Naive thymus-derived CD4-positive, alpha-beta T cell (primary cell): ENCODE results near the gene DNM1L. TPM values are rescaled to one million over a fixed set of nuclear protein-coding genes. Genes with fewer than 3 reads are reported as not detected.

Experiments used
- ATAC-seq: fragments of 150-1000 bp; cut with Tn5 transposase; 2 replicates; pipeline ENCODE4 v1.10.0; 2021; ENCODE audit warnings: mild to moderate bottlenecking, moderate library complexity
- CTCF ChIA-PET: fragments of 350-600 bp; sonication (Branson Sonifier 250); formaldehyde crosslinking; loops from one replicate; lab custom pipeline; 2021; ENCODE audit warnings: antibody characterized with exemption; lab: Charles Lee
- POLR2A ChIA-PET: fragments of 350-600 bp; sonication (Branson Sonifier 250); formaldehyde crosslinking; loops from one replicate; lab custom pipeline; 2021; ENCODE audit warnings: antibody characterized with exemption, inconsistent platforms; lab: Charles Lee
- DNase-seq, 9 donors: peaks; one replicate each; pipeline versions ENCODE4 v3.0.0 to v3.0.0-alpha.2; 2020 to 2022; ENCODE audit warnings: mixed read lengths in 1 of 9
- H3K27ac ChIP-seq: one replicate; pipeline ENCODE4 v1.7.0; 2013; ENCODE audit warnings: mild to moderate bottlenecking, low read depth, low read length, moderate library complexity
- H3K27me3 ChIP-seq, 2 donors: one replicate each; pipeline ENCODE4 v1.7.0; 2013; ENCODE audit warnings: low read length in 2 of 2, mild to moderate bottlenecking in 2 of 2, moderate library complexity in 2 of 2; ENCODE audit not compliant: control insufficient read depth in 2 of 2, insufficient read depth in 2 of 2
- H3K36me3 ChIP-seq, 3 experiments: 1 replicate in 2 of 3; 2 replicates in 1 of 3; pipeline ENCODE4 v1.7.0; 2013; ENCODE audit warnings: low read length in 3 of 3, mild to moderate bottlenecking in 3 of 3, moderate library complexity in 1 of 3; ENCODE audit not compliant: insufficient read depth in 3 of 3, control insufficient read depth in 2 of 3
- H3K4me1 ChIP-seq, 2 donors: one replicate each; pipeline ENCODE4 v1.7.0; 2013; ENCODE audit warnings: low read length in 2 of 2, mild to moderate bottlenecking in 2 of 2, moderate library complexity in 1 of 2; ENCODE audit not compliant: control insufficient read depth in 2 of 2, insufficient read depth in 2 of 2
- H3K4me3 ChIP-seq: 2 replicates; pipeline ENCODE4 v1.7.0; 2013; ENCODE audit warnings: mild to moderate bottlenecking, low read length
- H3K9me3 ChIP-seq, 3 experiments: 1 replicate in 2 of 3; 2 replicates in 1 of 3; pipeline ENCODE4 v1.7.0; 2013; ENCODE audit warnings: low read length in 3 of 3; ENCODE audit not compliant: control insufficient read depth in 2 of 3
- H3K27ac Mint-ChIP-seq, 9 donors: one replicate each; pipeline ENCODE4 v1.8.0; 2020 to 2022; ENCODE audit warnings: mixed read lengths in 9 of 9, mild to moderate bottlenecking in 8 of 9, moderate library complexity in 5 of 9, inconsistent platforms in 2 of 9
- H3K27me3 Mint-ChIP-seq, 5 donors: one replicate each; pipeline ENCODE4 v1.8.0; 2021 to 2022; ENCODE audit warnings: mixed read lengths in 5 of 5, mild to moderate bottlenecking in 1 of 5
- H3K36me3 Mint-ChIP-seq, 5 donors: one replicate each; pipeline ENCODE4 v1.8.0; 2020 to 2022; ENCODE audit warnings: mixed read lengths in 5 of 5, mild to moderate bottlenecking in 3 of 5, inconsistent platforms in 1 of 5
- H3K4me1 Mint-ChIP-seq, 7 donors: one replicate each; pipeline ENCODE4 v1.8.0; 2020 to 2022; ENCODE audit warnings: mixed read lengths in 7 of 7, mild to moderate bottlenecking in 3 of 7, inconsistent platforms in 1 of 7
- H3K4me3 Mint-ChIP-seq, 10 donors: one replicate each; pipeline ENCODE4 v1.8.0; 2020 to 2022; ENCODE audit warnings: mild to moderate bottlenecking in 10 of 10, mixed read lengths in 10 of 10, moderate library complexity in 6 of 10, inconsistent platforms in 2 of 10
- H3K9me3 Mint-ChIP-seq, 11 donors: one replicate each; pipeline ENCODE4 v1.8.0; 2020 to 2022; ENCODE audit warnings: mixed read lengths in 11 of 11, mild to moderate bottlenecking in 4 of 11, inconsistent platforms in 1 of 11, moderate library complexity in 1 of 11
- intact Hi-C, 2 donors: fragments of 100-400 bp; cut with micrococcal nuclease; formaldehyde crosslinking; loops; one replicate each; pipeline ENCODE4 v1.15.1; 2023
- polyA plus RNA-seq, 2 donors: library from polyadenylated mRNA; unstranded; fragments of 300-500 nt; fragmentation: Illumina TruSeq; gene quantifications; one replicate each; pipeline ENCODE4 v1.2.3, GENCODE V29; 2021
- total RNA-seq, 6 experiments: library from RNA in 5 of 6; stranded (reverse) in 5 of 6; gene quantifications; 1 replicate in 5 of 6; 2 replicates in 1 of 6; pipeline ENCODE4 v1.2.3 and lab custom pipeline; 2021 to 2026

Gene DNM1L
- total and polyA plus RNA-seq, 7 experiments from 2014 or later, result 17.4 to 68.4 (median 51.9) TPM

- Mint-ChIP-seq H3K36me3 (no peaks in the 10 kb centered on the region), H3K27ac (no peak overlapping the region), H3K27me3 (peaks cover 0 to 18% (median 11%) of the 10 kb centered on the region in 5 donors), H3K4me3 (no peak overlapping the region), H3K4me1 (no peaks in the 10 kb centered on the region), H3K9me3 (peaks cover 0 to 3% (median 0%) of the 10 kb centered on the region in 11 donors)
- Histone ChIP-seq H3K9me3 (no peaks in the 10 kb centered on the region), H3K36me3 (no peaks in the 10 kb centered on the region), H3K27me3 (no peaks in the 10 kb centered on the region), H3K4me3 (no peak overlapping the region), H3K27ac (no peak overlapping the region), H3K4me1 (no peaks in the 10 kb centered on the region)
- ATAC-seq (no peak), DNase-seq (no peak)
- intact Hi-C loops, result no loop called here
- ChIA-PET POLR2A (no interaction called here), CTCF (no interaction called here)
Measured at GRCh38 chr12:32785557-32785956, 106.5 kb downstream of the DNM1L start.

- Histone ChIP-seq H3K4me3 (no peak overlapping the region), H3K36me3 (no peaks in the 10 kb centered on the region), H3K4me1 (no peaks in the 10 kb centered on the region), H3K9me3 (no peaks in the 10 kb centered on the region), H3K27ac (no peak overlapping the region), H3K27me3 (no peaks in the 10 kb centered on the region)
- no peak for ATAC-seq
- ChIA-PET CTCF (no interaction called here), POLR2A (no interaction called here)
- Mint-ChIP-seq H3K27ac (no peak overlapping the region), H3K27me3 (peaks cover 0 to 14% (median 7%) of the 10 kb centered on the region in 5 donors), H3K36me3 (no peaks in the 10 kb centered on the region), H3K4me1 (no peaks in the 10 kb centered on the region), H3K4me3 (no peak overlapping the region), H3K9me3 (peaks cover 0 to 3% (median 0%) of the 10 kb centered on the region in 11 donors)
- DNase-seq, result no peak
- intact Hi-C loops, result no loop called here
Measured at GRCh38 chr12:32788405-32788804, 109.3 kb downstream of the DNM1L start.

DNA sequence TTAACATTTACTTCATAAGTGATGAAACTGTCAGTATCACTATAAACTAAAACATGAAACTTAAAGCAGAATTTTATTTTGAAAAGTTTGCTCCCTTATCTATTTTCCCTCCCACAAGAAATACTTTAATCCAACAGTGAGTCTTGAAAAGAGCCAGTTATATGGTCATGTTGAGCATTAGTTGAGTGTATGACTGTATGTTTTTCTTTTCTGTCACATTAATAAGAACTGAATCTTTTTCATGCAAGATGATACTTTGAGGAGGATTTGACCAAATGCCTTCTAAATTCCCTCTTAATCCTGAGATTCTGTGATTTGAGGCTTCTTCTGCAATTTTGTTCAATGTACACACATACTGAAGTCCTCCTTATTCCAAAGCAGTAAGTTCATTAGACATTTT lies 110.3 kb downstream of the DNM1L start:
- intact Hi-C loops, result no loop called here
- Mint-ChIP-seq H3K4me1 (no peaks in the 10 kb centered on the region), H3K27ac (no peak overlapping the region), H3K27me3 (peaks cover 0 to 12% (median 4%) of the 10 kb centered on the region in 5 donors), H3K36me3 (no peaks in the 10 kb centered on the region), H3K9me3 (peaks cover 0 to 3% (median 0%) of the 10 kb centered on the region in 11 donors), H3K4me3 (no peak overlapping the region)
- POLR2A ChIA-PET, result interaction anchor here (0.7 kb wide), 1 partner anchor 25 kb away, joined by 3 read pairs; no protein-coding TSS in a partner anchor
- ATAC-seq (no peak), DNase-seq (no peak)
- Histone ChIP-seq H3K4me3 (no peak overlapping the region), H3K9me3 (no peaks in the 10 kb centered on the region), H3K36me3 (no peaks in the 10 kb centered on the region), H3K27me3 (no peaks in the 10 kb centered on the region), H3K4me1 (no peaks in the 10 kb centered on the region), H3K27ac (no peak overlapping the region)
- CTCF ChIA-PET, result no interaction called here

DNA sequence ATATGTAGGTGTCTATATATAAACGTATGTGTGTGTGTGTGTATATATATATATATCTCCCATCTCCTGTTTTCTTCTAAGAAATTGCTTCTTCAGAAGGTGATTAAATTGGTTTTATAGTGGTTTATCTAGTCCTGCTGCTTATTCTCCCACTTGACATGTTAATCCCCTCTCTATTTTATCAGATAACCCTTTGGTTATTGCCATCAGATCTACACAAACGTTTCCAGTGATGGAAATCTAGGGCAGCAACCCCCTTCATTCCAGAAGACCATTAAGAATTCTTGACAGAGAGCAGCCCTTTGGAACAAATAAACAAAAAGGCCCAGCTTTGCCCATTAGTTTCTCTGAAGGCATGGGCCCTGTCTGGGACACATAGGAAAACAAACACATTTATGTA lies 110.8 kb downstream of the DNM1L start:
- H3K4me3 ChIP-seq, result no peak overlapping the region

GRCh38 chr12:32794281-32794680 lies 115.2 kb downstream of the DNM1L start:
- Mint-ChIP-seq H3K4me3 (no peak overlapping the region), H3K4me1 (no peaks in the 10 kb centered on the region), H3K27ac (no peak overlapping the region), H3K36me3 (no peaks in the 10 kb centered on the region), H3K27me3 (peaks cover 0 to 7% (median 6%) of the 10 kb centered on the region in 5 donors), H3K9me3 (peaks cover 0 to 5% (median 0%) of the 10 kb centered on the region in 11 donors)
- Histone ChIP-seq H3K4me1 (no peaks in the 10 kb centered on the region), H3K36me3 (no peaks in the 10 kb centered on the region), H3K27ac (no peak overlapping the region), H3K9me3 (no peaks in the 10 kb centered on the region), H3K27me3 (no peaks in the 10 kb centered on the region), H3K4me3 (no peak overlapping the region)
- ChIA-PET CTCF (no interaction called here), POLR2A (no interaction called here)
- intact Hi-C loops, result no loop called here
- no peak for DNase-seq
- no peak for ATAC-seq

More for the DNA sequence above, 110.8 kb downstream of the DNM1L start:
- Histone ChIP-seq H3K27ac (no peak overlapping the region), H3K9me3 (no peaks in the 10 kb centered on the region), H3K27me3 (no peaks in the 10 kb centered on the region), H3K36me3 (no peaks in the 10 kb centered on the region), H3K4me1 (no peaks in the 10 kb centered on the region)
- DNase-seq (no peak), ATAC-seq (no peak)
- H3K9me3 Mint-ChIP-seq, result peaks cover 0 to 3% (median 0%) of the 10 kb centered on the region in 11 donors
- POLR2A ChIA-PET, result no interaction called here
- CTCF ChIA-PET, result no interaction called here
- H3K4me3 Mint-ChIP-seq, result no peak overlapping the region
- intact Hi-C loops, result no loop called here
- no peak overlapping the region for H3K27ac Mint-ChIP-seq
- H3K27me3 Mint-ChIP-seq, result peaks cover 0 to 9% (median 4%) of the 10 kb centered on the region in 5 donors
- no peaks in the 10 kb centered on the region for H3K4me1 Mint-ChIP-seq
- H3K36me3 Mint-ChIP-seq, result no peaks in the 10 kb centered on the region

Other genes with a start within 250 kb of the DNM1L start
- gene YARS2, start 76.6 kb downstream of the DNM1L start, total RNA-seq, result 10 to 100 TPM; 11.3 to 24.0 (median 17.9) TPM
- 10 to 100 TPM; 15.0 to 22.5 TPM for gene YARS2, start 76.6 kb downstream of the DNM1L start, polyA plus RNA-seq
- under 1 TPM in 4 of 5 experiments, not detected in 1; 0.16 to 0.95 (median 0.63) TPM for gene PKP2, start 217.5 kb downstream of the DNM1L start, total RNA-seq
- 1 to 10 TPM; 1.4 to 2.0 TPM for gene PKP2, start 217.5 kb downstream of the DNM1L start, polyA plus RNA-seq